Activated naive CD4-positive, alpha-beta T cell treated with anti-CD3 and anti-CD28 coated beads, Interleukin-2, amount 50 U/mL, for 16 hours (primary cell): ENCODE data around the gene TPI1.
"Not testable (repeated sequence)": the region's sequence is repeated elsewhere in the genome, so short reads cannot be mapped to it uniquely, and the experiment has no call there.

Experiments
- DNase-seq: peaks from one replicate; pipeline ENCODE4 v3.0.0-alpha.2; 2020

Gene TPI1

DNA sequence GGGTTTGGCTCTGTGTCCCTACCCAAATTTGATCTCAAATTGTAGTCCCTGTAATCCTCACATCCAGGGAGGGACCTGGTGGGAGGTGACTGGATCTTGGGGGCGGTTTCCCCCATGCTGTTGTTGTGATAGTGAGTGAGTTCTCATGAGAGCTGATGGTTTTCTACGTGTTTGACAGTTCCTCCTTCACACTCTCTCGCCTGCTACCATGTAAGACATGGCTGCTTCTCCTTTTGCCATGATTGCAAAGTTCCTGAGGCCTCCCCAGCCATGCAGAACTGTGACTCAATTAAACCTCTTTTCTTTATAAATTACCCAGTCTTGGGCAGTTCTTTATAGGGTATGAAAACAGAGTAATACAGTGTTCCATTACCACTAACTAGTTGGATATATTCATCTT, 27.0 kb downstream of the TPI1 start:
- DNase-seq: no peak

DNA sequence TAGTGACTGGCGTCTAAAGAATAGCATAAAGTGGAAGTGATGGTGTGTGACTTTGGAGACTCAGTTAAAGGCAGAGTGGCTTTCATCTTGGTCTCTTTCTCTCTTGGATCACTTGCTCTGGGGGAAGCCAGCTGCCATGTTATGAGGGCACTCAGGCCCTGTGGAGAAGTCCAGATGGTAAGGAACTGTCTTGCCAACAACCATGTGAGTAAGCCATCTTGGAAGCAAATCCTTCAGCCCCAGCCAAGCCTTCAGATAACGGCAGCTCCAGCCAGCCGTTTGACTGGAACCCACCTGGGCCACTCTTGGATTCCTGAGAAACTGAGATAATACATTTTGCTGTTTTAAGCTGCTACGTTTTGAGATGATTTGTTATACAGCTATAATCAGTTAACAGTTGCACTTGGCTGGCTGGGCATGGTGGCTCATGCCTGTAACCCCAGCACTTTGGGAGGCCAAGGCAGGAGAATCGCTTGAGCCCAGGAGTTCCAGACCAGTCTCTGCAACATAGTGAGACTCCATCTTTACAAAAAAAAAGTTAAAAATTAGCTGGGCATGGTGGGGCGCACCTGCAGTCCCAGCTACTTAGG, 29.6 kb downstream of the TPI1 start:
- no peak for DNase-seq

DNA sequence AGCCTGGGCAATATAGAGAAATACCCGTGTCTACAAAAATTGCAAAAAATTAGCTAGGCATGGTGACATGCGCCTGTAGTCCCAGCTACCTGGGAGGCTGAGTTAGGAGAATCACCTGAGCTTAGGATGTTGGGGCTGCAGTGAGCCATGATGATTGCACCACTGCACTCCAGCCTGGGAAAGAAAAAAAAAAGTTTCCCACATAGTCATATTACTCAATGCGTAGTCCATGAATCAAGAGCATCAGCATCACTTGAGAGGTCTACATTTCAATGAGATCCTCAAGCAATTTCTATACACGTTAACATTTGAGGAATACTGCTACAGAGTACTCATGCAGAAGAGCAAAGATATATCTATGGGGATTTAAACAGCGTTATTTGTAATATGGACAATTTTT, 32.1 kb downstream of the TPI1 start:
- no peak for DNase-seq

DNA sequence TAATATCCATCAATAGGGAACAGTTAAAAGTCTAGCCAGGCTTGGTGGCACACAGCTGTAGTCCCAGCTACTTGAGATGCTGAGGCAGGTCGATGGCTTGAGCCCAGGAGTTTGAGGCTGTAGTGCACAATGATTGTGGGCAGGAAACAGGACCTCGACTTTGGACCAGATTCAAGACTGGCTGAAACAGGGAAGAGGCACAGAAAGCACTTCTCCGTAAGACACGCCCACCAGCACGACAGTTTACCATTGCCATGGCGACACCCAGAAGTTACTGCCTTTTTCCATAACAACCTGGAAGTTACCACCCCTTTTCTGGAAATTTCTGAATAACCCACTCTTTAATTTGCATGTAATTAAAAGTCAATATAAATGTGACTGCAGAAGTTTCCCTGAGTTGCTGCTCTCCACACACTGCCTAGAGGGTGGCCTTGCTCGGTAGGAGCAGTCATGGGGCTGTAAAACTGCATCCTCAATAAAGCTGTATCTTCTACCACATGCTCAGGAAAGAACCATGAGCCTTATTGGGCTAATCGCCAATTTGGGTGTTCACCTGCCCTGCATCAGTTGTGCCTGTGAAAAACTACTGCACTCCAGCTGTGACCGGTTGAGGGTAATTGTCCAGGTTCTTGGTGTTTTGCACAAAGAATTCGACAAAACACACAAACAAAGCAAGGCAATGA, 32.6 kb downstream of the TPI1 start:
- DNase-seq: no peak

DNA sequence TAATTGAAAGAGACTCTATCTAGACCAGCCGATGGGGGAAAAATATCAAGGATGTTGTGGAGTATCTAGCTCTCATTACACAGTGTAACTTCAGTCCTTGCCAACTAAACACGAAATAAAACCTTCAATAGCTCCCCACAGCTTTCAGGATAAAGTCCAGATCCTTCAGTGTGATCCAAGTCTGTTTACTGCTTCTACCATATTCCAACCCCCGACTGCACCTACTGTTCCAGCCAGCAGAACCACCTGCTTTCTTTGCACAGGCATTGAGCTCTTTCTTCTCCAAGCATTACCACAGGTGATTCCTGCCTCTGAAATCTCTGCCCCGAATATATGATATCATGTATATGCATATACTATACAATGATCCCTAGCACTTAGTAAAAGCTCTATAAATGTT, 35.1 kb downstream of the TPI1 start:
- DNase-seq: no peak

DNA sequence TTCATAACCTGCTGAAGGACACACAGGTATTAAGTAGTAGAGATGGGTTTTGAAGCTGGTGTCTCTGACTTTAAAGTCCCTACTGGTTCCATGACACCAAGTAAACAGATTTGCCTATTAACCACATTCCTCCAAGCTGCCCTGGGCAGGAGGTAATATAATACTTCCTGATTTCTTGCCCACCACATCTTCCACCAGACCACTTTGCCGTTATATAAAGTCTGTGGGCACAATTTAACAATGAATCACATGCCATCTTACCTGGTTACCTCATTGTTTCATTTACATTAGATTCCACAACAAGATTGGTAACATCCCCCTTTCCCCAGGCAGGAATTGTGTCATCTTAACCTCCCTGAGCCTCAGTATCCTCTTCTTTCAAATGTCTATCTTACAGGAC, 36.4 kb downstream of the TPI1 start:
- no peak for DNase-seq

DNA sequence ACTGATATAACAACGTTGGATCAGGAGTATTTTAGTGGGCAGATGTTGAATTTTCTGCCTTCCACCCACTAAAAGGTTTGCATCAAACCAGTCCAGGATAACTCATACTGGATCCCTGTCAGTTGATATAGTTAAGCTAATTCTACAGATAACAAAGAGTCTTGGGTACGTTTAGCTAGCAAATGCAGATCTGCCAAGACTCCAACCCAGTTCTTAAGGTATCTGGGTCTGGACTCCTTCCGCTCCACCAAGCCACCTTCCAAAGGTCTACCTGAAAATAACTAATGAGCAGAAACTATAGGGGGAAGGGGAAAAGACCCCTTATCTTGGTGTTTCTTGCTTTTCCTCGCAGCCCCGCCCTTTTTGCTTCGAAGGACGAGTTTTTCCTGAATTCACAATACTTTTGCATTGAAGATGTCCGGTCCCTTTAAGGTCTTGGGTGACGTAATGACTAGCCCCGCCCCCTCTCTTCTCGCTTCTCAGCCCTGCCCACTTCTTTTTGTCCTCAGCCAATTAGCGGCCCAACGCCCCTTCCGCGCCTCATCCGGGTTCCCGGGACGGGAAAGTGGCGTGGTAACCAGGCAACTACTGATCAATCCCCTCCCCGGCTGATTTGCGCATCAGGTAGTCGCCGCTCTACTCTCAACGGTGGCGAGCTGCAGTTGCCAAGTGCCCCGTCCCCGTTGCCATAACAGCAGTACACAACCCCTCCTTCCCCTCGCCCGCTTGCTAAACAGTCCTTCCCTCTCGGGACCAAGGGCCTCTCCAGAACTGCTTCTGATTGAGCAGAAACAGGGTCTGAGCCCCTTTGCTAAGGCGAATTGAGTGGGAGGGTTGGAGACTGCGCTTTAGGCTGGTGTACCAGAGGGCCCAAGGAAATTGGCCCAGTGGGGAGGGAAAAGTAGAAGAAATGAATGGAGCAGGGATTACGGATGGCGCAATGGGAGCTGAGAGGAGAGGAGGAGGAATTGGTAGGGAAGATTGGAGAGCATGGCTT, 37.2 kb downstream of the TPI1 start, which contains the start of gene LRRC23:
Gene LRRC23 (plus strand): TSS at position 543 of the 997 bp plus-strand sequence. CDS start 812 bp downstream, outside the sequence.
- DNase-seq: peak; percentile 96

DNA sequence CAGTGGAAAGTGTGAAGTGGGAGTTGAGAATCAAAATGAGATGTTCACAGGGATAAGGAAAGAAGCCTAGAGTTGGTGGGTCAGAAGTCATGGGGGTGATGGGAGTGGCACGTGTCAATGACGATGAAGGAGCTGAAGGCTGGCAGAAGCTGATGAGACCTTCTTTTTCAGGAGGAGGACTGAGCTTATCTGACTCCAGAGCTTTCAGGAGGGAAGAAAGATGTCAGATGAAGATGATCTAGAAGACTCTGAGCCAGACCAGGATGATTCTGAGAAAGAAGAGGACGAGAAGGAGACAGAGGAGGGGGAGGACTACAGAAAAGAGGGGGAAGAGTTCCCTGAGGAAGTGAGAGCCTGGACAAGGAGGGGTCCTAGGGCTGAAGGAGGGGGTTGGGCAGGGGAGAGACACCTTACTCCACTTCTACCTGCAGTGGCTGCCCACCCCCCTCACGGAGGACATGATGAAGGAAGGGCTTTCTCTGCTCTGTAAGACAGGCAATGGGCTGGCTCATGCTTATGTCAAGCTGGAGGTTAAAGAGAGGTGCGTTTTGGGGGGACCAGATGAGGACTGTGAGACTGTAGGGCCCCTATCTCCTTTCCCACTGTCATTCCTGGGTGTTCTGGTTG, 38.2 kb downstream of the TPI1 start:
- DNase-seq: no peak

DNA sequence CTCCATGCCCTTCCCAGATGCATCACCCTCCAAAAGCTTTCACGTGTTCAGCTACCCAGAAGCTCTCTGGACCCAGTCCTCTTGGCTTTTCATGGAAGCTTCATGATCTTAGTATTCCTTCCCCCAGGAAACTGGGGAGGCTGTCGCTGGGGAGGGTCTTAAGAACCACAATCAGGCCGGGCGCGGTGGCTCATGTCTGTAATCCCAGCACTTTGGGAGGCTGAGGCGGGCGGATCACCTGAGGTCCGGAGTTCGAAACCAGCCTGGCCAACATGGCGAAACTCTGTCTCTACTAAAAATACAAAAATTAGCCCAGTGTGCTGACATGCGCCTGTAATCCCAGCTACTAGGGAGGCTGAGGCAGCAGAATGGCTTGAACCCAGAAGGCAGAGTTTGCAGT, 40.8 kb downstream of the TPI1 start:
- not testable (repeated sequence) for DNase-seq

DNA sequence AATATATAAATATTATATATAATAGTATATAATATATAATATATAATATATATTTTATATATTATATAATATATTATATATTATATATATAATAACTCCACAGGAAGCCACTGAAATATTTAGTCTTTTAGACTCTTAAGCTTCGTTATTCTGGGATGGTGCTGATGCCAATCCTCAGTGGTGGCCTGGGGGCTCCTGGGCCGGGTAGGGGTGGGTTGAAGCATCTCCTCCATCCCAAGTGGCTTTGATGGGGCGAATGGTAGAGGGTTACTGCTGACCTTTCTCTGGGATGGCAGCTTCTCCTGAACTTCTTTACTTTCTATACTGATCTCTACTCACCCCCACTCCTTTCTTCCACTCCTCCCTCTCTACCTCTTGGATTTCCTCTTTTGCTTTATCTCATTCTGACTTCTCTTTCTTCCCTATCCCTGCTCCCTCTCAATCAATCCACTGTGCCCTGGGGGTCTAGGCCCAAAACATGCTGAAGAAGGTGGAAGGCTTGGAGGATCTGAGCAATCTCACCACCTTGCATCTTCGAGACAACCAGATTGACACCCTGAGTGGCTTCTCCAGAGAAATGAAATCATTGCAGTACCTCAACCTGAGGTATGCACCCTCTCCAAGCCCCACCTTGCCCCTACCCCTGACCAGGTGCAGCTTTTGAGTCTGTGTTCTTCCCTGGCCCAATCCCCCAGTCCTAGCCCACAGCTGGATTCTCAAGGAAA, 42.3 kb downstream of the TPI1 start:
- no peak for DNase-seq

DNA sequence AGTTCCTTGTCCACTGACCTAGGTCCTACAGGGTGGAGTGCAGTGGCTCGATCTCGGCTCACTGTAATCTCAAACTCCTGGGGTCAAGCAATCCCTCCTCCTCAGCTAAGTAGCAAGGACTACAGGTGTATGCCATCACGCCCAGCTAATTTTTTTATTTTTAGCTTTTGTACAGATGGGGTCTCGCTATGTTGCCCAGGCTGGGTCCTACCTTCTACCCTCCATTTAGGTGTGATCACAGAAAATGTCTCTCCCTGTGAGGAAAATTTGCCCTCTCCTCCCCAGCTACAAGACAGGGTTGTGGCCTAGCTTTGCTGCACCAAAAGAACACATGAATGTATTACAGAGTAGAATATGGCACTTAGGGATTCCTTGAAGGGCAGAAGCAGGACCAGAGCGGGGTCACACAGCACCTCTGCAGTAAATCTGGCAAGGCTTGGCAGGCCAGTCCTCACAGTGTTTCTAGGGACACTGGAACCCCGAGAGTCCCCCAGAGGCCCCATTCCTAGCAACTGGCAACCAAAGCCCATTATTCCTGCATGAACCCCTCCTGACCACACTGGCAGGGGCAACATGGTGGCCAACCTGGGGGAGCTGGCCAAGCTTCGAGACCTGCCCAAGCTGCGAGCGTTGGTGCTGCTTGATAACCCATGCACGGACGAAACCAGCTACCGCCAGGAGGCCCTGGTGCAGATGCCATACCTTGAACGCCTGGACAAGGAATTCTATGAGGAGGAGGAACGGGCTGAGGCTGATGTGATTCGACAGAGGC, 45.0 kb downstream of the TPI1 start:
- DNase-seq: no peak

DNA sequence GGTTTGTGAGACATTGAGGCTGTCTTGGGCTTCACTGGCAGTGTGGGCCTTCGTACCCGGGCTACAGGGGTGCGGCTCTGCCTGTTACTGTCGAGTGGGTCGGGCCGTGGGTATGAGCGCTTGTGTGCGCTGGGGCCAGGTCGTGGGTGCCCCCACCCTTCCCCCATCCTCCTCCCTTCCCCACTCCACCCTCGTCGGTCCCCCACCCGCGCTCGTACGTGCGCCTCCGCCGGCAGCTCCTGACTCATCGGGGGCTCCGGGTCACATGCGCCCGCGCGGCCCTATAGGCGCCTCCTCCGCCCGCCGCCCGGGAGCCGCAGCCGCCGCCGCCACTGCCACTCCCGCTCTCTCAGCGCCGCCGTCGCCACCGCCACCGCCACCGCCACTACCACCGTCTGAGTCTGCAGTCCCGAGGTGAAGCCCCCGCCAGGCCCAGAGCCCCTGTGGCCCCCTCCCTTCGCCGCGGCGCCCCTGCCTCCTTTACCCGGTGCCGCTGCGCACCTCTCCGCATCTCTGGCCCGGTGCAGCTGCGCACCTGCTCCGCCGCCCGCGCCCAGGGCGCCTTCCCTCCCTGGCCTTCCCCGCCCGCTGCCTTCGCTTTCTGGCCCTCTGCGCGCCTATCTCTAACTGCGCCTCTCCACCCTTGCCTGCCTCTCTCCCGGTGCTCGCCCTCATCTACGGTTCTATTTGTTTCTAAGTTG, 47.1 kb downstream of the TPI1 start, which contains the start of gene ENO2:
Gene ENO2 (plus strand): TSS at position 335 of the 701 bp plus-strand sequence. CDS start 1,253 bp downstream, outside the sequence.
- DNase-seq: peak; percentile 87

DNA sequence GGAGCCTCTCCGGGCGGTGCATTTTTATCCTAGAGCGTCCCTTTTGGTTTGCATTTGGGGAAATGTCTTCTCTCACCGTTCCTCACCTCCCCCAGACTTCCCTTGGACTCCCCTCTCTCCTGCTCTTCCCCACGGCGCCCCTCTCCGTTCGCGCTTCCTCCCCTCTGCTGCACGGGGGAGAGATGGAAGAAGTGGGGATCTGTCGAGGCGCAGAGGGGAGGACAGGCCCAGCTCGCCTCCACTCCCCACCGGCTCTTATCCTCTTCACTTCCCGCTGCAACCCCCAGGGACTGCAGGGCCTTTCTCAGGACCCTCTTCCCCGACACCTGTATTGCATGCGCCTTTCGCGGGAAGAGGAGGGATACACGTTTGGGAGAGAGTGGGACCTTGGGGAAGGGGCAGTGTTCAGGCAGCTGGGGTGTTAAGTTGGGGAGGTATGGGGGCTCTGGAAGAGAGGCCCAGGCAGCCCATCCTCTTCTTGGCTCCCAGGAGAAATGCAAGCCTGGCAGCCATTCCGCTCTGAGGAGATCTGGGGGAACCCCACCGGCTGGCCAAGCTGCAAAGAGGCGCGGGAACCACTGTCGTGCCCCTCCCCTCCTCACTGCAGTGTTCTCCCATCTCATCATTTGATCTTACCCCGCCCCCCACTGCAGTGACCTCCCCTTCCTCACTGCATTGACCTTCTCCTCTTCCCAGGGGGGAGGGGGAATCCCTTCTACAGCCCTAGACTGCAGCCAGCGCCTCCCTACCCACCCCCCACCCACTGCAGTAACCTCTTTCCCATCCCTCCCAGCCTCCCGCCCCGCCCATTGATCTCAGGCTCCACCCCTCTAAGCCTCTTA, 47.8 kb downstream of the TPI1 start:
- DNase-seq: no peak

DNA sequence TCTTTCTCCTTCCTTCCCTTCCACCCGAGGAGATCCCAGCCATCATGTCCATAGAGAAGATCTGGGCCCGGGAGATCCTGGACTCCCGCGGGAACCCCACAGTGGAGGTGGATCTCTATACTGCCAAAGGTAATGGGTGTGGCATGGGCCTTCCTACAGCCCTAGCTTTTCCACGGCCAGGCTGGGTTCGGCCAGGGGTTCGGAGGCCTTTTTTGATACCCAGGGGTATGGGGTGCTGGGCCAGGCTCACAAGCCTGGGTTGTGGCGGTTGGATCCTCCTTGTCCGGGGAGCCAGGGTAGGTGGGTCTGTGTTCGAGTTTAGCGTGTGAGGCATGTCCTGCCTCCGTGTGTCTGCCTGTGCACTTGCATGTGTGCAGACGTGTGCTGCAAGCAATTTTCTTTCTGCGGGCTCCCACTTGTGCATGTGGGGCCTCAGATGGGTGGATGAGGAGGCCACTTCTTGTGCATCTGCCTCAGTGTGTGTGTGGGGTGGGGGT, 48.5 kb downstream of the TPI1 start:
- no peak for DNase-seq

DNA sequence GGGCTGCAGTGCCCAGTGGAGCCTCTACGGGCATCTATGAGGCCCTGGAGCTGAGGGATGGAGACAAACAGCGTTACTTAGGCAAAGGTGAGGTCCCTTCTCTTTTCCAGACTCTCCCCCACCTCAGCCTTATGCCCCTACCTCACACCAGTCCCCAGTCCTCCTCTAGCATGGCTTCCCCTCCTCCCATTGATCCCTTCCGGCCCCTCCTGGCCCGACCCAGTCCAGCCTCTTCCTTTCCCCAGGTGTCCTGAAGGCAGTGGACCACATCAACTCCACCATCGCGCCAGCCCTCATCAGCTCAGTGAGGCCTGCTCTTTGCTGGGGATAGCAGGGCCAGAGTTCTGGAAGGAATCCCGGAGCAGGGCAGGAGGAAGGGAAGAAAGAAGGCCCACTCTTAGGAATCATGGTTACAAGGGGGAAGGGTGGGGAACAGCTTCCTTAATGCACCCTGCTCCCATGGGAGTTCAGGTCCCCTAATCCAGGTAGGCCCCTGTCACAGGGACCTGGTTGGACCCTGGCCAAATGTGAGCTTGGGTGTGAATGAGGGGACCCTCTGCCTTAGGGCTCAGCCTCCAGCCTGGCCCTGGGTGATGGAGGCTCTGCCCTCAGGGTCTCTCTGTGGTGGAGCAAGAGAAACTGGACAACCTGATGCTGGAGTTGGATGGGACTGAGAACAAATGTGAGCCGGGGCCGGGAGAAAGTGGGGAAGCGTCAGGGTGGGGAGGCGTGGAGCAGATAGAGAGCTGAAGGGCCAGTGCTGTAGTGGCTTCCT, 49.3 kb downstream of the TPI1 start:
- no peak for DNase-seq

DNA sequence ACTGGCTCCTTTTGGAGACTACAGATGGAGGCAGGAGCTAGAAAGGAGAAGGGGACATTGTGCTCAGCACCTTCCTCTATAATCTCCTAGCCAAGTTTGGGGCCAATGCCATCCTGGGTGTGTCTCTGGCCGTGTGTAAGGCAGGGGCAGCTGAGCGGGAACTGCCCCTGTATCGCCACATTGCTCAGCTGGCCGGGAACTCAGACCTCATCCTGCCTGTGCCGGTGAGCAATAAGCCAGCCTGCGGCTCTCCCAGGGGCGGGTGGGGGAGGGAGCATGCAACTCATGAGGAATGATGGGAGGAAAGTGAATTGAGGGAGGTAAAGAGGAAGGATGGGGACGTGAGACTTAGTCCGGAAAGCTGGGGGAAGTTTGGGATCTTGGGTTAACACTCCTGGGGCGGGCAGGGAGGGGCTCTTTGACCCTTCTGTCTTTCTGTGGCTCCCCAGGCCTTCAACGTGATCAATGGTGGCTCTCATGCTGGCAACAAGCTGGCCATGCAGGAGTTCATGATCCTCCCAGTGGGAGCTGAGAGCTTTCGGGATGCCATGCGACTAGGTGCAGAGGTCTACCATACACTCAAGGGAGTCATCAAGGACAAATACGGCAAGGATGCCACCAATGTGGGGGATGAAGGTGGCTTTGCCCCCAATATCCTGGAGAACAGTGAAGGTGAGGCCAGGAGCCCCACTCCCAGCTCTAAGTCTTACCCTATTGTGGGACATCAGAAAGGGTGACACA, 50.3 kb downstream of the TPI1 start:
- no peak for DNase-seq

DNA sequence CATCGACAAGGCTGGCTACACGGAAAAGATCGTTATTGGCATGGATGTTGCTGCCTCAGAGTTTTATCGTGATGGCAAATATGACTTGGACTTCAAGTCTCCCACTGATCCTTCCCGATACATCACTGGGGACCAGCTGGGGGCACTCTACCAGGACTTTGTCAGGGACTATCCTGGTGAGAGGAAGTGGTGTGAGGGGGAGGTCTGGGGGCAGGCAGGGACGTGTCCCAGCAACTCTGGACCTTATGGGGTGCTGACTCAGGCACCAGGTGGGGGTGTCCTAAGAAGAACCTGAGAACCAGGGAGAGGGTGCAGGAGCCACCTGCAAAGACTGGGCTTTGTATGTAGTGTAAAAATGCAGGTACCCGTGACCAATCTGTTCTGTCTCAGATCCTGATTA, 52.3 kb downstream of the TPI1 start:
- no peak for DNase-seq
